ENCODE measurements around the gene ING3.
A peak's percentile ranks its signal among the peaks of the same experiment; 100 is the strongest.

Gene ING3

GRCh38 chr7:120950539-120951308, at the start of gene ING3:
Gene ING3, plus strand, starts transcription at chr7:120950777. Its CDS starts 120 bp downstream, at chr7:120950897.
- peak; percentile 95 to 99 (median 98) for DNase-seq
- intact Hi-C loops (cut with DNase I): no loop called here

- intact Hi-C loops (cut with DNase I): no loop called here
- no peak for DNase-seq
These were observed 35.1 kb upstream of the ING3 start for GRCh38 chr7:120915314-120916105.

GRCh38 chr7:120916121-120916520, 34.5 kb upstream of the ING3 start:
- intact Hi-C loops (cut with DNase I): no loop called here
- DNase-seq: no peak

- no peak for DNase-seq
- intact Hi-C loops (cut with DNase I): no loop called here
These were observed 34.0 kb upstream of the ING3 start for GRCh38 chr7:120916538-120916937.

GRCh38 chr7:120919466-120919865, 31.1 kb upstream of the ING3 start:
- intact Hi-C loops (cut with DNase I): no loop called here
- no peak for DNase-seq

GRCh38 chr7:120920034-120920433, 30.5 kb upstream of the ING3 start:
- DNase-seq: no peak
- intact Hi-C loops (cut with DNase I): no loop called here

GRCh38 chr7:120920591-120921274, 29.8 kb upstream of the ING3 start:
- intact Hi-C loops (cut with DNase I): no loop called here
- DNase-seq: no peak

GRCh38 chr7:120924837-120925236, 25.7 kb upstream of the ING3 start:
- intact Hi-C loops (cut with DNase I): no loop called here
- no peak for DNase-seq

- DNase-seq: no peak
- intact Hi-C loops (cut with DNase I): no loop called here
These were observed 25.2 kb upstream of the ING3 start for GRCh38 chr7:120925392-120925791.

- intact Hi-C loops (cut with DNase I): no loop called here
- DNase-seq: no peak
These were observed 23.6 kb upstream of the ING3 start for GRCh38 chr7:120926943-120927346.

- no peak for DNase-seq
- intact Hi-C loops (cut with DNase I): no loop called here
These were observed 23.0 kb upstream of the ING3 start for GRCh38 chr7:120927454-120928103.

- no peak for DNase-seq
- intact Hi-C loops (cut with DNase I): no loop called here
These were observed 19.3 kb upstream of the ING3 start for GRCh38 chr7:120931243-120931642.

GRCh38 chr7:120933475-120933874, 17.1 kb upstream of the ING3 start:
- DNase-seq: no peak
- intact Hi-C loops (cut with DNase I): no loop called here

GRCh38 chr7:120939345-120939744, 11.2 kb upstream of the ING3 start:
- no peak for DNase-seq
- intact Hi-C loops (cut with DNase I): no loop called here

GRCh38 chr7:120941064-120941463, 9.5 kb upstream of the ING3 start:
- intact Hi-C loops (cut with DNase I): no loop called here
- DNase-seq: no peak

GRCh38 chr7:120941856-120942255, 8.7 kb upstream of the ING3 start:
- DNase-seq: no peak
- intact Hi-C loops (cut with DNase I): no loop called here

- DNase-seq: no peak
- intact Hi-C loops (cut with DNase I): no loop called here
These were observed 7.7 kb upstream of the ING3 start for GRCh38 chr7:120942861-120943260.

- intact Hi-C loops (cut with DNase I): loop anchor here (5.0 kb wide), 1 partner anchor 88 kb away; the partner anchor contains the start of gene TSPAN12
- no peak for DNase-seq
These were observed 5.6 kb upstream of the ING3 start for GRCh38 chr7:120944826-120945562.

- no peak for DNase-seq
- intact Hi-C loops (cut with DNase I): loop anchor here (5.0 kb wide), 1 partner anchor 91 kb away; the partner anchor contains the start of gene TSPAN12
These were observed 2.6 kb upstream of the ING3 start for GRCh38 chr7:120947980-120948379.

Data from head of caudate nucleus (tissue), 42 donors.